Measurements from ENCODE around the gene GPR55. TPM values are rescaled to one million over a fixed set of nuclear protein-coding genes. Genes with fewer than 3 reads are reported as not detected.

Gene GPR55
- total RNA-seq, 1 experiment from 2014 or later = not detected

DNA sequence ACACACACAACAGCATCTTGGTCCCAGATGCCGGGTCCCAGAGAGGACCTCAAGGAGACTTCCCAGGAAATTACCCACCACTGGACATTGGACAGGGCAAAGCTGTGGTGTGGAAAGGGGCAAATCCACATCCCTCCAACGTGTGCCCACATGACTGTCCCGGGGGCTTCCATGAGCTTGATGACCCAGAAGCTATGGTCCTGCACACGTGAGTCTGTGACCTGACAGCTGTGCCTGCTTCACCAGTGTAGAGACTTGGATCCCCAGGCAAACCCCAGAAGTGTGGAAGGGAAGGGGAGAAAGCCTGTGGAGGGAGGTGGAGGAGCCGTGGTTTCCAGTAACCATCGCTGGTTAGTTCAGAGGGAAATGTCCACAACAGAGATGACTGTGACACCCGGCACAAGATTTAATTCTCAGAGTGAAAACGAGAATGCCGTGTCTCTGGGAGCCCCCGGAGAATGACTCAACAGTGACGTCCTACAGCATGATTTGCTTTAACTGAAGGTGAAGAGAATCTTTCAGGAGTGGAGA is 19.1 kb upstream of the GPR55 start:
- H3K4me2 ChIP-seq = no peak overlapping the region
- H3K4me1 ChIP-seq (replicated peaks; ENCODE audit: insufficient read depth) = no peaks in the 10 kb centered on the region
- no peak overlapping the region for H2AFZ ChIP-seq
- POLR2A ChIA-PET (ENCODE audit: unreplicated experiment) = interaction anchor here (0.6 kb wide), 1 partner anchor 42 kb away, joined by 4 read pairs; no protein-coding TSS in a partner anchor
- peaks cover 20% of the 10 kb centered on the region; the same call in 1 of the 2 replicates for H3K27me3 ChIP-seq (ENCODE audit: insufficient read depth, low read depth)
- no peak overlapping the region for H3K27ac ChIP-seq
- CTCF ChIA-PET = no interaction called here
- BruUV-seq (replicated peaks) = no TSS peak
- intact Hi-C loops (cut with micrococcal nuclease; ENCODE audit: unreplicated experiment) = no loop called here
- H4K20me1 ChIP-seq (ENCODE audit: insufficient read depth) = no peaks in the 10 kb centered on the region
- H3K4me3 ChIP-seq = no peak overlapping the region
- no peak for DNase-seq
- no peaks in the 10 kb centered on the region for H3K79me2 ChIP-seq (ENCODE audit: low read depth)
- TF ChIP-seq, protein P1, sequence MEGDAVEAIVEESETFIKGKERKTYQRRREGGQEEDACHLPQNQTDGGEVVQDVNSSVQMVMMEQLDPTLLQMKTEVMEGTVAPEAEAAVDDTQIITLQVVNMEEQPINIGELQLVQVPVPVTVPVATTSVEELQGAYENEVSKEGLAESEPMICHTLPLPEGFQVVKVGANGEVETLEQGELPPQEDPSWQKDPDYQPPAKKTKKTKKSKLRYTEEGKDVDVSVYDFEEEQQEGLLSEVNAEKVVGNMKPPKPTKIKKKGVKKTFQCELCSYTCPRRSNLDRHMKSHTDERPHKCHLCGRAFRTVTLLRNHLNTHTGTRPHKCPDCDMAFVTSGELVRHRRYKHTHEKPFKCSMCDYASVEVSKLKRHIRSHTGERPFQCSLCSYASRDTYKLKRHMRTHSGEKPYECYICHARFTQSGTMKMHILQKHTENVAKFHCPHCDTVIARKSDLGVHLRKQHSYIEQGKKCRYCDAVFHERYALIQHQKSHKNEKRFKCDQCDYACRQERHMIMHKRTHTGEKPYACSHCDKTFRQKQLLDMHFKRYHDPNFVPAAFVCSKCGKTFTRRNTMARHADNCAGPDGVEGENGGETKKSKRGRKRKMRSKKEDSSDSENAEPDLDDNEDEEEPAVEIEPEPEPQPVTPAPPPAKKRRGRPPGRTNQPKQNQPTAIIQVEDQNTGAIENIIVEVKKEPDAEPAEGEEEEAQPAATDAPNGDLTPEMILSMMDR (conservative IDR thresholded peaks at IDR 0.05) = no peak
- TF ChIP-seq EZH2 (IDR thresholded peaks at IDR 0.05; ENCODE audit: low read depth) = no peak
- H3K36me3 ChIP-seq (ENCODE audit: low read depth) = no peaks in the 10 kb centered on the region
- no peaks in the 10 kb centered on the region for H3K9me2 ChIP-seq (ENCODE audit: insufficient read depth)
- no peaks in the 10 kb centered on the region for H3F3A ChIP-seq (ENCODE audit: insufficient read depth, low read depth)
- H3K9me3 ChIP-seq (ENCODE audit: insufficient read depth, low read depth) = no peaks in the 10 kb centered on the region

DNA sequence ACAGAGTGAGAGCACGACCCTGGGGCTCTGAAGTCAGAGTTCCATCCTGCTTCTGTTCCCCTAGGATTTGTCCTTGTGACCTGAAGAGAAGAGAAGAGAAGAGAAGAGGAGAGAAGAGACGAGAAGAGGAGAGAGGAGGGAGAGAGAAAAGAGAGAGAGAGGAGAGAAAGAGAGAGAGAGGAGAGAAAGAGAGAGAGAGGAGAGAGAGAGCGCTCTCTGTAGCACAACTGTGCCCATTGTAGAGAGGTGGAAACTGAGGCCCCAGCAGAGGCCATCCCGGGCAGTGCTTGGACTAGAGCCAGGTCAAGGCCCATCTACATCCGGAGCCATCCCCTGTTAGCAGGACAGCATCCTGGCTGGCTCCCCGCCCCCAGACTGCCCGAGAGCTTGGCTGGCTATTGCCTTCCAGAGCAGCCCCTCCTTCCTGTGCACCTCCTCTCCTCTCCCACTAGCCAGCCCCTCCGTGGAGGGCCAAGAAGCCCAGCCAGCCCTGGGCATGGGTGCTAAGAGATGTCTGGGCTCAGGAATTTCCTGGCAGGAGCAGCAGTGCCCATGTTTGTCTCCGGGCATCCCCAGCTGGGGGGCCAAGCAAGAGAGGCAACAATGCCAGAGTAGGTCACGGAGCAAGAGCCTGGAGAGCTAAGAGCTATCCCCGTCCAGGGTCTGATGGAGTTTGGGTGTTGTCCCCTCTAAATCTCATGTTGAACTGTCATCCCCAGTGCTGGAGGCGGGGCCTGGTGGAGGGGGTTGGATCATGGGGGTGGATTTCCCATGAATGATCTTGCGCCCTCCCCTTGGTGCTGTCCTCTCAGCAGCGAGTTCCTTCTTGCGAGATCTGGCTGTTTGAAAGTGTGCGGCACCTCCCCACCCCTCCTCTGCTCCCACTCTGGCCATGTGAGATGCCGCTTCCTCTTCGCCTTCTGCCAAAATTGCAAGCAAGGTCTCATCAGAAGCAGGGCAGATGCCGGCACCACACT is 18.2 kb upstream of the GPR55 start:
- no peak overlapping the region for H3K4me3 ChIP-seq
- POLR2A ChIA-PET (ENCODE audit: unreplicated experiment) = interaction anchor here (0.6 kb wide), 1 partner anchor 43 kb away, joined by 4 read pairs; no protein-coding TSS in a partner anchor
- H3K4me1 ChIP-seq (replicated peaks; ENCODE audit: insufficient read depth) = no peaks in the 10 kb centered on the region
- no TSS peak for BruUV-seq (replicated peaks)
- no peak overlapping the region for H3K4me2 ChIP-seq
- no peaks in the 10 kb centered on the region for H3F3A ChIP-seq (ENCODE audit: insufficient read depth, low read depth)
- no peak overlapping the region for H2AFZ ChIP-seq
- no peak overlapping the region for H3K27ac ChIP-seq
- H3K36me3 ChIP-seq (ENCODE audit: low read depth) = no peaks in the 10 kb centered on the region
- H3K27me3 ChIP-seq (ENCODE audit: insufficient read depth, low read depth) = peaks cover 30% of the 10 kb centered on the region; the same call in 1 of the 2 replicates
- TF ChIP-seq, protein P1 (conservative IDR thresholded peaks at IDR 0.05) = no peak
- TF ChIP-seq EZH2 (IDR thresholded peaks at IDR 0.05; ENCODE audit: low read depth) = no peak
- CTCF ChIA-PET = no interaction called here
- H3K9me2 ChIP-seq (ENCODE audit: insufficient read depth) = no peaks in the 10 kb centered on the region
- intact Hi-C loops (cut with micrococcal nuclease; ENCODE audit: unreplicated experiment) = no loop called here
- no peaks in the 10 kb centered on the region for H3K79me2 ChIP-seq (ENCODE audit: low read depth)
- DNase-seq = no peak
- H3K9me3 ChIP-seq (ENCODE audit: insufficient read depth, low read depth) = no peaks in the 10 kb centered on the region
- no peaks in the 10 kb centered on the region for H4K20me1 ChIP-seq (ENCODE audit: insufficient read depth)

DNA sequence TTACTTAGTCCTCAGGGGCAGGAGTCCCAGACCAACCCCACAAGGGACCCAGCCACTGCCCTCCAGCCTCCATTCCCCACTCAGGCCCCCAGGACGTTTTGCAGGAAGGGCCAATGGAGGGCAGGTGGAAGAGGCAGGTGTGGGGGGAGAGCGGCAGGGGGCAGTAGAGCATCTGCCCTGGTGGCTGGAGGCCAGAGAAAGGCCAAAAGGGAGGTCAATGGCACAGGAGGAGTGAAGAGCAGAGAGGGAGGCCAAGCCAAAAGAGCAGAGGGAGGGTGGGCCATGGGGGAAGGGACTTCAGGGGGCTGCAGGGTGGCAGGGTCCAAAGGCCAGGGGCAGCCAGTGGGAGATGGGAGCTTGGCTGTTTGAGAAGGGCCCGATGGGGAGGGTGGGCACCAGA is 17.3 kb upstream of the GPR55 start:
- H3K4me2 ChIP-seq = no peak overlapping the region
- H3K27ac ChIP-seq = no peak overlapping the region
- ChIA-PET POLR2A (ENCODE audit: unreplicated experiment) (no interaction called here), CTCF (no interaction called here)
- H3K4me3 ChIP-seq = no peak overlapping the region
- H3K9me3 ChIP-seq (ENCODE audit: insufficient read depth, low read depth) = no peaks in the 10 kb centered on the region
- no peaks in the 10 kb centered on the region for H3F3A ChIP-seq (ENCODE audit: insufficient read depth, low read depth)
- H3K79me2 ChIP-seq (ENCODE audit: low read depth) = no peaks in the 10 kb centered on the region
- H3K4me1 ChIP-seq (replicated peaks; ENCODE audit: insufficient read depth) = no peaks in the 10 kb centered on the region
- peaks cover 32% of the 10 kb centered on the region; the same call in 1 of the 2 replicates for H3K27me3 ChIP-seq (ENCODE audit: insufficient read depth, low read depth)
- H3K36me3 ChIP-seq (ENCODE audit: low read depth) = no peaks in the 10 kb centered on the region
- no TSS peak for BruUV-seq (replicated peaks)
- intact Hi-C loops (cut with micrococcal nuclease; ENCODE audit: unreplicated experiment) = no loop called here
- TF ChIP-seq, protein P1 (conservative IDR thresholded peaks at IDR 0.05) = no peak
- TF ChIP-seq EZH2 (IDR thresholded peaks at IDR 0.05; ENCODE audit: low read depth) = no peak
- no peak overlapping the region for H2AFZ ChIP-seq
- H3K9me2 ChIP-seq (ENCODE audit: insufficient read depth) = no peaks in the 10 kb centered on the region
- no peak for DNase-seq
- H4K20me1 ChIP-seq (ENCODE audit: insufficient read depth) = no peaks in the 10 kb centered on the region

All from PC-9 (cell line).